ENCODE measurements around the gene EMILIN2.
A peak's percentile ranks its signal among the peaks of the same experiment; 100 is the strongest.

EMILIN2 gene

DNA sequence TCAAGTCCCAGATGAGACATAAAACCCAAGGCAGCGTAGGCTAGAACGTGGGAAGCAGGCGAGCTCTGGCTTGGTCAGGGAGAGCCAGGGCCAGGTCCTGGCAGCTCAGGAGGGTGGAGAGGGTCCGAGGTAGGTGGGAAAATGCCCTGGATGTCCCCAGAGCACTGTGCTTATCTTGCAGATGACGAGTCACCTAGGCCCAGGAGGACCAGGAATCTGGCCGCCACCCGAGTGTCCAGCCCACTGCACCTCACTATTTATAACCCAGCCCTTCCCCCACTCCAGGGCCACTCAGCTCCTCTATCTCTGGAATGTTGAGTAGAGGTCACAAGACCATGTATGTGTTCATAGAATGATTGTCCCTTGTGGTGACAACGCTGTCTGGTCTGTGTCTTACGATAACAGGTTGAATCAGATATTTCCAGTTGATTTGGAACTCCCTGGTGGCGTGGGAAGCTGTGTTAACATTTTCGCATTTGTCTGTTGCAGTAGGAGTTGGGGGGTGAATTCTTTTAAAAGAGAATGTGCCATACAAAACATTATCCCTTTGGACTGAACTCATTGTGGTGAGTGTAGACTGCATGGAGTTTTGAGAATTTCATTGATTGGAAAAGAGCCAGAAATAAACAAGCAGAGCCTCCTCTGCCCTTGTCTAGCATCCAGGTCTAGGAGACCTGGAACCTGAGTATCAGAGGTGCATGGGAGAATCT, 47.5 kb downstream of the EMILIN2 start:
- no peak overlapping the region for H2BK120ac ChIP-seq (ENCODE audit: low read depth, low read length)
- no peak overlapping the region for H4K8ac ChIP-seq (ENCODE audit: low read length)
- H2BK5ac ChIP-seq (ENCODE audit: low read depth, low read length, poor library complexity, severe bottlenecking), result no peak overlapping the region
- H2AK5ac ChIP-seq (ENCODE audit: low read length, severe bottlenecking), result no peak overlapping the region
- no peak overlapping the region for H4K91ac ChIP-seq (ENCODE audit: low read length)
- no peaks in the 10 kb centered on the region for H3K79me1 ChIP-seq (replicated peaks; ENCODE audit: low read length, poor library complexity, severe bottlenecking)
- no peak for DNase-seq
- no peak overlapping the region for H2BK15ac ChIP-seq (ENCODE audit: low read depth, poor library complexity, severe bottlenecking)
- H3K23ac ChIP-seq (ENCODE audit: low read length in 2 of 2), result no peak overlapping the region
- H3K4ac ChIP-seq (ENCODE audit: low read depth in 1 of 2, low read length in 2 of 2), result no peak overlapping the region
- H3K4me1 ChIP-seq (ENCODE audit: control insufficient read depth, insufficient read depth, low read depth, low read length), result peaks cover 17% of the 10 kb centered on the region
- H3K4me3 ChIP-seq (ENCODE audit: insufficient read depth in 1 of 2, low read depth in 1 of 2, low read length in 2 of 2), result no peak overlapping the region
- H3K4me2 ChIP-seq (ENCODE audit: low read length, poor library complexity, severe bottlenecking), result no peak overlapping the region
- no peak overlapping the region for H2BK12ac ChIP-seq (ENCODE audit: low read length in 2 of 2)
- H3K9ac ChIP-seq (ENCODE audit: low read length), result no peak overlapping the region
- H3K18ac ChIP-seq (ENCODE audit: low read depth in 1 of 2, low read length in 2 of 2), result no peak overlapping the region
- 78% methylated on average over 7 of the region's 11 CpGs for WGBS
- no peaks in the 10 kb centered on the region for H3K9me3 ChIP-seq (ENCODE audit: control insufficient read depth, low read length)
- no peak overlapping the region for H3K27ac ChIP-seq (ENCODE audit: low read length, poor library complexity, severe bottlenecking)
- peaks cover 0 to 23% of the 10 kb centered on the region in 2 experiments for H3K36me3 ChIP-seq (ENCODE audit: control insufficient read depth in 1 of 2, insufficient read depth in 2 of 2, low read depth in 1 of 2, low read length in 2 of 2)
- no peaks in the 10 kb centered on the region for H3K27me3 ChIP-seq (ENCODE audit: control insufficient read depth in 1 of 2, insufficient read depth in 1 of 2, low read length in 2 of 2)
- H2AFZ ChIP-seq (ENCODE audit: low read depth, low read length), result no peak overlapping the region
- H3K14ac ChIP-seq (ENCODE audit: low read length in 2 of 2), result no peak overlapping the region

DNA sequence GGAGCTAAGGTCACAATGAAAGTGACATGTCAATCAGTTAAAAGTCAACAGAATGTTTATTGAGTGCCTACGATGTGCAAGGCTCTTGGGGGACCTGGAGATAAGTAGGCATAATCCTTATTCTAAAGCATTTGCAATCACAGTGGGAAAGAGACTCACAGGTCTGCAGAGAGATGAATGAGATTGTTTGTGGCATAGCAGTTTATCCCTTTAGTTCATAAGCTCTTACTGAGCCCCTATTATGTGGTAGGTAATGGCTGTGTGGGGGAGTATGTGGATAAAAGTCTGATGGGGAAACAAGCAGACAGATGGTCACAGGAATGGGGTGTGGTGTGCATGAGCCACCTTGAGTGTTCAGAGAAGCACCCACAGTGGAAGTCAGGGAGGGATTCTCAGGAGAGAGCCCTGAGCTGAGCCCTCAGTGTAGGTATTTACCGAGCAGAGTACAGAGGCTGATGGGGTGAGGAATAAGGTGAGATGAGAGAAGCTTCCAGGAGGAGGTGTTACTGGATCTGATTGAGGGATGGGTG, 48.1 kb downstream of the EMILIN2 start:
- no peak overlapping the region for H2AK5ac ChIP-seq (ENCODE audit: low read length, severe bottlenecking)
- H3K4me2 ChIP-seq (ENCODE audit: low read length, poor library complexity, severe bottlenecking), result no peak overlapping the region
- no peak overlapping the region for H2BK5ac ChIP-seq (ENCODE audit: low read depth, low read length, poor library complexity, severe bottlenecking)
- H2BK120ac ChIP-seq (ENCODE audit: low read depth, low read length), result no peak overlapping the region
- H2BK15ac ChIP-seq (ENCODE audit: low read depth, poor library complexity, severe bottlenecking), result no peak overlapping the region
- H3K9ac ChIP-seq (ENCODE audit: low read length), result no peak overlapping the region
- no peak for DNase-seq
- no peaks in the 10 kb centered on the region for H3K9me3 ChIP-seq (ENCODE audit: control insufficient read depth, low read length)
- H3K14ac ChIP-seq (ENCODE audit: low read length in 2 of 2), result no peak overlapping the region
- WGBS, result 75% methylated on average over 2 of the region's 2 CpGs
- no peak overlapping the region for H3K27ac ChIP-seq (ENCODE audit: low read length, poor library complexity, severe bottlenecking)
- H4K91ac ChIP-seq (ENCODE audit: low read length), result no peak overlapping the region
- H3K79me1 ChIP-seq (replicated peaks; ENCODE audit: low read length, poor library complexity, severe bottlenecking), result no peaks in the 10 kb centered on the region
- no peak overlapping the region for H3K23ac ChIP-seq (ENCODE audit: low read length in 2 of 2)
- peaks cover 0 to 23% of the 10 kb centered on the region in 2 experiments for H3K36me3 ChIP-seq (ENCODE audit: control insufficient read depth in 1 of 2, insufficient read depth in 2 of 2, low read depth in 1 of 2, low read length in 2 of 2)
- no peak overlapping the region for H3K4ac ChIP-seq (ENCODE audit: low read depth in 1 of 2, low read length in 2 of 2)
- no peak overlapping the region for H4K8ac ChIP-seq (ENCODE audit: low read length)
- H3K27me3 ChIP-seq (ENCODE audit: control insufficient read depth in 1 of 2, insufficient read depth in 1 of 2, low read length in 2 of 2), result no peaks in the 10 kb centered on the region
- H3K18ac ChIP-seq (ENCODE audit: low read depth in 1 of 2, low read length in 2 of 2), result no peak overlapping the region
- peaks cover 17% of the 10 kb centered on the region for H3K4me1 ChIP-seq (ENCODE audit: control insufficient read depth, insufficient read depth, low read depth, low read length)
- no peak overlapping the region for H3K4me3 ChIP-seq (ENCODE audit: insufficient read depth in 1 of 2, low read depth in 1 of 2, low read length in 2 of 2)
- H2AFZ ChIP-seq (ENCODE audit: low read depth, low read length), result no peak overlapping the region
- no peak overlapping the region for H2BK12ac ChIP-seq (ENCODE audit: low read length in 2 of 2)

DNA sequence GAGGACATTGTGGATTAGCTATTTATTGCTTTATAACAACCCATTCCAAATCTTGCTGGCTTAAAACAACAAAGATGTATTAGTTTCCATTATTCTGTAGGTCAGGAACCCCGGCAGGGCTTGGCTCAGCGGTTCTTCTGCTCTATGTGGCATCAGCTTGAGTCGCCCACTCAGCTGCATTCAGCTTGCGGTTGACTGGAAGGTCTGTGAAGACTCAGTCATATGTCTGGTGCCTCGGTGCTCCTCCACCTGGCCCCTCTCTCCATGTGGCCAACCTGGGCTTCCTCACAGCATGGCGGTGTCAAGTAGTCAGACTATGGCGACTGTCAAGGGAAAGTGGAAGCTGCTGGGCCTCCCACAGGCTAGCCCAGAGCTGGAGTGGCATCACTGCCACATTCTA, 48.6 kb downstream of the EMILIN2 start:
- Histone ChIP-seq H3K9me3 (ENCODE audit: control insufficient read depth, low read length) (no peaks in the 10 kb centered on the region), H2AK5ac (ENCODE audit: low read length, severe bottlenecking) (no peak overlapping the region), H3K4me1 (ENCODE audit: control insufficient read depth, insufficient read depth, low read depth, low read length) (peaks cover 18% of the 10 kb centered on the region), H2BK15ac (ENCODE audit: low read depth, poor library complexity, severe bottlenecking) (no peak overlapping the region), H3K79me1 (replicated peaks; ENCODE audit: low read length, poor library complexity, severe bottlenecking) (no peaks in the 10 kb centered on the region), H4K8ac (ENCODE audit: low read length) (no peak overlapping the region), H3K18ac (ENCODE audit: low read depth in 1 of 2, low read length in 2 of 2) (no peak overlapping the region), H2BK12ac (ENCODE audit: low read length in 2 of 2) (no peak overlapping the region), H3K27ac (ENCODE audit: low read length, poor library complexity, severe bottlenecking) (no peak overlapping the region), H2BK120ac (ENCODE audit: low read depth, low read length) (no peak overlapping the region), H4K91ac (ENCODE audit: low read length) (no peak overlapping the region), H3K9ac (ENCODE audit: low read length) (no peak overlapping the region), H3K27me3 (ENCODE audit: control insufficient read depth in 1 of 2, insufficient read depth in 1 of 2, low read length in 2 of 2) (no peaks in the 10 kb centered on the region), H2BK5ac (ENCODE audit: low read depth, low read length, poor library complexity, severe bottlenecking) (no peak overlapping the region), H3K23ac (ENCODE audit: low read length in 2 of 2) (no peak overlapping the region), H2AFZ (ENCODE audit: low read depth, low read length) (no peak overlapping the region), H3K36me3 (ENCODE audit: control insufficient read depth in 1 of 2, insufficient read depth in 2 of 2, low read depth in 1 of 2, low read length in 2 of 2) (peaks cover 0 to 23% of the 10 kb centered on the region in 2 experiments), H3K4me3 (ENCODE audit: insufficient read depth in 1 of 2, low read depth in 1 of 2, low read length in 2 of 2) (no peak overlapping the region), H3K4ac (ENCODE audit: low read depth in 1 of 2, low read length in 2 of 2) (no peak overlapping the region), H3K14ac (ENCODE audit: low read length in 2 of 2) (peak overlapping the region in 1 of 2 experiments; percentile 35), H3K4me2 (ENCODE audit: low read length, poor library complexity, severe bottlenecking) (no peak overlapping the region)
- DNase-seq, result no peak
- 91% methylated on average over 7 of the region's 7 CpGs for WGBS

DNA sequence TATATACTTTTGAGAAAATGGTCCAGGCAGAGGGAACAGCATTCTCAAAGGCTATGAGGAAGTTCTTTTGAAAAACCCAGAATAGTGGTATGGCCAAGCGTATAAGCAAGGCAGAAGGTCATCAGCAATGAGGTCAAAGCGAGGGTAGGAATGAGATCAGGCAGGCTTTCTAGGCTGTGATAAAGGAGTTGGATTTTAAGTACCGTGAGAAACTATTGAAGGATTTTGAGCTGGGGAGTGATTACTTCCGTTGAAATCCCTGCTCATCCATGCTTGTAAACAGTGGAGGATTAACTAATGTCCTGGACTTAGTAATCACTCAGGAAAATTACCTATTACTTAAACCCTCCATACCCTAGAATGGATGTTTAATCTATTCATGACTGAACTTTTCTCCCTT, 50.2 kb downstream of the EMILIN2 start:
- Histone ChIP-seq H2BK12ac (ENCODE audit: low read length in 2 of 2) (no peak overlapping the region), H3K4me1 (ENCODE audit: control insufficient read depth, insufficient read depth, low read depth, low read length) (peaks cover 18% of the 10 kb centered on the region), H3K4ac (ENCODE audit: low read depth in 1 of 2, low read length in 2 of 2) (no peak overlapping the region), H2AFZ (ENCODE audit: low read depth, low read length) (no peak overlapping the region), H3K27ac (ENCODE audit: low read length, poor library complexity, severe bottlenecking) (no peak overlapping the region), H2BK15ac (ENCODE audit: low read depth, poor library complexity, severe bottlenecking) (no peak overlapping the region), H2BK5ac (ENCODE audit: low read depth, low read length, poor library complexity, severe bottlenecking) (no peak overlapping the region), H3K79me1 (replicated peaks; ENCODE audit: low read length, poor library complexity, severe bottlenecking) (no peaks in the 10 kb centered on the region), H3K4me2 (ENCODE audit: low read length, poor library complexity, severe bottlenecking) (no peak overlapping the region), H3K36me3 (ENCODE audit: control insufficient read depth in 1 of 2, insufficient read depth in 2 of 2, low read depth in 1 of 2, low read length in 2 of 2) (peaks cover 0 to 8% of the 10 kb centered on the region in 2 experiments), H3K4me3 (ENCODE audit: insufficient read depth in 1 of 2, low read depth in 1 of 2, low read length in 2 of 2) (no peak overlapping the region), H4K91ac (ENCODE audit: low read length) (no peak overlapping the region), H3K27me3 (ENCODE audit: control insufficient read depth in 1 of 2, insufficient read depth in 1 of 2, low read length in 2 of 2) (no peaks in the 10 kb centered on the region), H3K14ac (ENCODE audit: low read length in 2 of 2) (no peak overlapping the region), H3K9me3 (ENCODE audit: control insufficient read depth, low read length) (no peaks in the 10 kb centered on the region), H2BK120ac (ENCODE audit: low read depth, low read length) (no peak overlapping the region), H3K23ac (ENCODE audit: low read length in 2 of 2) (no peak overlapping the region), H2AK5ac (ENCODE audit: low read length, severe bottlenecking) (no peak overlapping the region), H4K8ac (ENCODE audit: low read length) (no peak overlapping the region), H3K9ac (ENCODE audit: low read length) (no peak overlapping the region), H3K18ac (ENCODE audit: low read depth in 1 of 2, low read length in 2 of 2) (no peak overlapping the region)
- 78% methylated on average over 4 of the region's 4 CpGs for WGBS
- DNase-seq, result no peak

Measured in mesenchymal stem cell (in vitro differentiated cells and primary cell).